GM23248 (cell line): ENCODE results near the gene HSD17B3. TPM values are rescaled to one million over a fixed set of nuclear protein-coding genes. Genes with fewer than 3 reads are reported as not detected.

Source experiments
- DNase-seq: peaks from one replicate; pipeline ENCODE4 v3.0.0-alpha.2; 2015
- H2AFZ ChIP-seq: fragments of 200-600 bp; sonication (generic); 2 replicates; pipeline ENCODE4 v1.6.1; 2016; ENCODE audit warnings: antibody characterized with exemption
- H3F3A ChIP-seq: fragments of 200-600 bp; sonication (generic); 2 replicates; pipeline ENCODE4 v1.6.1; 2016; ENCODE audit warnings: mild to moderate bottlenecking, antibody characterized with exemption, mixed run types; ENCODE audit not compliant: insufficient read depth
- H3K27ac ChIP-seq: fragments of 200-600 bp; sonication (generic); 2 replicates; pipeline ENCODE4 v1.5.1; 2016; ENCODE audit warnings: mild to moderate bottlenecking
- H3K27me3 ChIP-seq: fragments of 200-600 bp; sonication (generic); replicated peaks from 2 replicates; pipeline ENCODE4 v1.6.1; 2016; ENCODE audit warnings: mild to moderate bottlenecking; ENCODE audit not compliant: insufficient read depth
- H3K36me3 ChIP-seq: fragments of 200-600 bp; sonication (generic); 2 replicates; pipeline ENCODE4 v1.6.1; 2016; ENCODE audit warnings: low read depth, mild to moderate bottlenecking
- H3K4me1 ChIP-seq: fragments of 200-600 bp; sonication (generic); 2 replicates; pipeline ENCODE4 v1.6.1; 2016; ENCODE audit warnings: mild to moderate bottlenecking; ENCODE audit not compliant: insufficient read depth
- H3K4me2 ChIP-seq: fragments of 200-600 bp; sonication (generic); one replicate; pipeline ENCODE4 v1.6.1; 2016; ENCODE audit warnings: mild to moderate bottlenecking; ENCODE audit not compliant: unreplicated experiment
- H3K4me3 ChIP-seq: fragments of 200-600 bp; sonication (generic); 2 replicates; pipeline ENCODE4 v1.5.1; 2016; ENCODE audit warnings: mild to moderate bottlenecking
- H3K79me2 ChIP-seq: fragments of 200-600 bp; sonication (generic); 2 replicates; pipeline ENCODE4 v1.6.1; 2016; ENCODE audit warnings: mild to moderate bottlenecking; ENCODE audit not compliant: insufficient read depth
- H3K9ac ChIP-seq: fragments of 200-600 bp; sonication (generic); 2 replicates; pipeline ENCODE4 v1.6.1; 2016; ENCODE audit warnings: mild to moderate bottlenecking
- H3K9me2 ChIP-seq: fragments of 200-600 bp; sonication (generic); 2 replicates; pipeline ENCODE4 v1.6.1; 2016; ENCODE audit warnings: mixed run types, mild to moderate bottlenecking, moderate library complexity; ENCODE audit not compliant: insufficient read depth
- H3K9me3 ChIP-seq: fragments of 200-600 bp; sonication (generic); one replicate; pipeline ENCODE4 v1.6.1; 2017; ENCODE audit warnings: low read depth
- H4K20me1 ChIP-seq: fragments of 200-600 bp; sonication (generic); 2 replicates; pipeline ENCODE4 v1.6.0; 2016; ENCODE audit not compliant: insufficient read depth
- EZH2 ChIP-seq: fragments of 200-600 bp; sonication (generic); IDR thresholded peaks from 2 replicates; pipeline ENCODE4 v1.6.1; 2018; ENCODE audit warnings: antibody characterized with exemption, mild to moderate bottlenecking; ENCODE audit not compliant: insufficient read depth, poor library complexity, severe bottlenecking
- EZH2phosphoT487 ChIP-seq: fragments of 200-600 bp; sonication (generic); IDR thresholded peaks from 2 replicates; pipeline ENCODE4 v1.6.1; 2018; ENCODE audit warnings: antibody characterized with exemption, moderate library complexity, mild to moderate bottlenecking, low read depth; ENCODE audit not compliant: insufficient read depth
- WGBS, 2 experiments: methylation state at CpG; one replicate each; pipeline ENCODE4 v1.1.6; 2015 to 2017; ENCODE audit warnings: low lambda C conversion rate in 2 of 2, low coverage in 1 of 2; ENCODE audit errors: missing lambda C conversion rate in 2 of 2; 5-methylcytosine and 5-hydroxymethylcytosine counted together
- in situ Hi-C: fragments of 300-500 bp; cut with MboI; formaldehyde crosslinking; loops from 2 replicates; pipeline ENCODE4 v1.15.0; 2020
- polyA plus RNA-seq: library from polyadenylated mRNA; unstranded; fragments of >200 nt; fragmentation: Nextera tagmentation; extraction: Ambion mirVana; gene quantifications from 2 replicates; pipeline ENCODE4 v1.2.1, GENCODE V29; 2016
- total RNA-seq: library from RNA; depleted of rRNA; stranded (reverse); fragments of >200 nt; shearing (Covaris generic); gene quantifications from 2 replicates; pipeline ENCODE4 v1.2.3, GENCODE V29; 2014

HSD17B3 gene
- total and polyA plus RNA-seq, 2 experiments from 2014 or later: not detected

- Histone ChIP-seq H2AFZ (no peak overlapping the region), H3K79me2 (no peaks in the 10 kb centered on the region), H3K9me2 (no peaks in the 10 kb centered on the region), H4K20me1 (no peaks in the 10 kb centered on the region), H3K27ac (no peak overlapping the region), H3K9me3 (no peaks in the 10 kb centered on the region), H3K4me2 (no peak overlapping the region), H3K27me3 (no peaks in the 10 kb centered on the region), H3K4me1 (no peaks in the 10 kb centered on the region), H3K4me3 (no peak overlapping the region), H3F3A (no peaks in the 10 kb centered on the region), H3K36me3 (no peaks in the 10 kb centered on the region), H3K9ac (no peak overlapping the region)
- no peak for DNase-seq
- in situ Hi-C loops: no loop called here
- 37 to 52% methylated on average over 4 of the region's 4 CpGs for WGBS, 2 experiments
- no peak for TF ChIP-seq EZH2phosphoT487
- TF ChIP-seq EZH2: no peak
Measured at GRCh38 chr9:96305171-96305570, 3.2 kb upstream of the HSD17B3 start.

- H3K79me2 ChIP-seq: no peaks in the 10 kb centered on the region
- no peak for TF ChIP-seq EZH2phosphoT487
- no peaks in the 10 kb centered on the region for H3K9me3 ChIP-seq
- in situ Hi-C loops: no loop called here
- H3K27ac ChIP-seq: no peak overlapping the region
- H3K27me3 ChIP-seq: no peaks in the 10 kb centered on the region
- DNase-seq: no peak
- no peak overlapping the region for H3K4me3 ChIP-seq
- H3K9ac ChIP-seq: no peak overlapping the region
- no peaks in the 10 kb centered on the region for H3K9me2 ChIP-seq
- H2AFZ ChIP-seq: no peak overlapping the region
- H3F3A ChIP-seq: no peaks in the 10 kb centered on the region
- no peaks in the 10 kb centered on the region for H3K4me1 ChIP-seq
- H4K20me1 ChIP-seq: no peaks in the 10 kb centered on the region
- no peak overlapping the region for H3K4me2 ChIP-seq
- no peaks in the 10 kb centered on the region for H3K36me3 ChIP-seq
Measured at GRCh38 chr9:96304230-96304629, 2.3 kb upstream of the HSD17B3 start.

DNA sequence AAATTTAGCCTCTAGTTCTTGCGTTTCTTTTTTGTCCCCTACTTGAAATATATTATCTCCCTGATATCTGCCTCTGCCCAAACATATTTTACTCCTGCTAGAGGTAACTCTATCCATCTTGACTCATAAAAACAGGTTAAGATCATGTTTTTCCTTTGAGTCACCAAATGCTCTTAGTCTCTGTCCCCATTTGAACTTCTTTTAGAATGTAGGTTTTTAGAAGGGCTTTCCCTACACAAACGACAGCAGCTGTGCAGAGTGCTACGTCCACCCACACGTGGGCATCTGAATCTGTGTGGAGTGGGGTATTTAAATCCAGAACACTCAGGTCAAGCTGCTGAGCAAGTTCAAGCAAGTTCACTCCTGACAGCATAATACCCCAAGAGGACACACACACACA, 2.2 kb downstream of the HSD17B3 start:
- Histone ChIP-seq H3K79me2 (no peaks in the 10 kb centered on the region), H3K27me3 (0 out of 2 replicates have a peak, but pooled peaks cover 3% of the 10 kb centered on the region)

DNA sequence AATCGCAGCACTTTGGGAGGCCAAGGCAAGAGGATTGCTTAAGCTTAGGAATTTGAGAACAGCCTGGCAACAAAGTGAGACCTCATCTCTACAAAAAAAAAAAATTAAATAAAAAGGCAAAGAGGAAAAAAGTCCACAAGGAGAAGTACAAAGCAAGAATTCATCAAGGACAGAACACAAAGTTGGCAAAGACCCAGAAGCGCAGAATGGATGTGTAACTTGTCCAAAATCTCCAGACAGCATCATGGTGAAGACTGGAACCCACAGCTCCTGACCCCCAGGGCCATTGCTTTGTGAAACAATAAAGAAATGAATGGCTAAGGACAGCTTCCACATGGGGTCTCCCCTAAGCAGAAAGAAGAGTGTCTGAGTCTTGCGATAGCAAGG, 7.8 kb downstream of the HSD17B3 start:
- Histone ChIP-seq H3K4me3 (no peak overlapping the region), H4K20me1 (no peaks in the 10 kb centered on the region), H2AFZ (no peak overlapping the region), H3K27ac (no peak overlapping the region), H3K27me3 (0 out of 2 replicates have a peak, but pooled peaks cover 3% of the 10 kb centered on the region), H3K4me1 (no peaks in the 10 kb centered on the region), H3K79me2 (no peaks in the 10 kb centered on the region), H3K36me3 (no peaks in the 10 kb centered on the region), H3K9me2 (no peaks in the 10 kb centered on the region), H3F3A (no peaks in the 10 kb centered on the region), H3K9ac (no peak overlapping the region), H3K4me2 (no peak overlapping the region), H3K9me3 (no peaks in the 10 kb centered on the region)
- 74 to 80% methylated on average over 3 of the region's 3 CpGs for WGBS, 2 experiments
- TF ChIP-seq EZH2 (no peak), EZH2phosphoT487 (no peak)
- DNase-seq: no peak
- in situ Hi-C loops: no loop called here

More for the DNA sequence above, 2.2 kb downstream of the HSD17B3 start:
- 61% methylated on average over 4 of the region's 4 CpGs for WGBS, 2 experiments
- no peak overlapping the region for H3K4me2 ChIP-seq
- H3K9me3 ChIP-seq: no peaks in the 10 kb centered on the region
- in situ Hi-C loops: no loop called here
- TF ChIP-seq EZH2phosphoT487 (no peak), EZH2 (no peak)
- no peak overlapping the region for H3K27ac ChIP-seq
- H3K4me1 ChIP-seq: no peaks in the 10 kb centered on the region
- H3K9me2 ChIP-seq: no peaks in the 10 kb centered on the region
- peak; percentile 6 for DNase-seq
- H4K20me1 ChIP-seq: no peaks in the 10 kb centered on the region
- no peaks in the 10 kb centered on the region for H3K36me3 ChIP-seq
- no peaks in the 10 kb centered on the region for H3F3A ChIP-seq
- no peak overlapping the region for H3K4me3 ChIP-seq
- no peak overlapping the region for H3K9ac ChIP-seq
- H2AFZ ChIP-seq: no peak overlapping the region

DNA sequence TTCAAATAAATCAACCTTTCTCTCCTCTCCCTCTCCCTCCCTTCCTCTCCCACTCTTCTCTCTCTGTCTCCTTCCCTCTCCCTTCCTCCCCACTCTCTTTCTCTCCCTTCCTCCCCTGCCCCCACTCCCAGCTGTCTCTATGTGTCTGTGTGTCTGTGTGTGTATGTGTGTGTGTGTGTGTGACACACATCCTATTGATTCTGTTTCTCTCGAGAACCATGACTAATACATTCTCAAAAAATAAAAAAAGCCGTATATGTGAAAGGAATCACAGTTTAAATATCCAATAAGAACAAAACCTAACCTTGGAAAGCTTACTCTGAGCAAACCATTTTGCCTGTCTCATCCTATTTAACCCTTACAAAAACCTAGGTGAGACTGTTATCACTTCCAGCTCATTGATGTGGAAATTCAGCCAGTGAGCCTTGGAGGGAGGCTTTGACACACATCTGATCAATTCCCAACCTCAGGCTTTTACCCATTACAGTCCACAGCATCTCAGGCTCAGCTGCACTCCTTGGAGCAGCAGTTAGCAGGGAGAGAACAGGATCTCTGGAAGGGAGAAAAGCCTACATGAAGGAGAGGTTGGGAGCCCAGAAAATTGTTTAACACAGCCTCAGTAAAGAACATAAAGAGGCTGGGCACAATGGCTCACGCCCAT, 8.3 kb downstream of the HSD17B3 start:
- H3K4me3 ChIP-seq: no peak overlapping the region
- in situ Hi-C loops: no loop called here
- 0 out of 2 replicates have a peak, but pooled peaks cover 3% of the 10 kb centered on the region for H3K27me3 ChIP-seq
- peak; percentile 5 for DNase-seq
- no peak overlapping the region for H3K9ac ChIP-seq
- no peak overlapping the region for H3K4me2 ChIP-seq
- H3K4me1 ChIP-seq: no peaks in the 10 kb centered on the region
- no peak overlapping the region for H2AFZ ChIP-seq
- no peak overlapping the region for H3K27ac ChIP-seq
- H3K36me3 ChIP-seq: no peaks in the 10 kb centered on the region
- no peaks in the 10 kb centered on the region for H3K79me2 ChIP-seq
- H3K9me2 ChIP-seq: no peaks in the 10 kb centered on the region
- TF ChIP-seq EZH2 (no peak), EZH2phosphoT487 (no peak)
- H3F3A ChIP-seq: no peaks in the 10 kb centered on the region
- H3K9me3 ChIP-seq: no peaks in the 10 kb centered on the region
- 40 to 45% methylated on average over 3 of the region's 3 CpGs for WGBS, 2 experiments
- no peaks in the 10 kb centered on the region for H4K20me1 ChIP-seq
